B cell (primary cell): ENCODE results near the gene NLRP9. TPM values are rescaled to one million over a fixed set of nuclear protein-coding genes. Genes with fewer than 3 reads are reported as not detected.

Source experiments
- ATAC-seq: fragments of 200-7000 bp; cut with Tn5 transposase; one replicate; pipeline ENCODE4 v1.10.0; 2021; ENCODE audit warnings: low read depth, mild to moderate bottlenecking, moderate number of reproducible peaks, moderate library complexity
- CTCF ChIA-PET: fragments of 350-600 bp; sonication (Branson Sonifier 250); formaldehyde crosslinking; loops from one replicate; lab custom pipeline; 2021; ENCODE audit warnings: antibody characterized with exemption, inconsistent platforms; lab: Charles Lee
- POLR2A ChIA-PET: fragments of 350-600 bp; sonication (Branson Sonifier 250); formaldehyde crosslinking; loops from one replicate; lab custom pipeline; 2021; ENCODE audit warnings: antibody characterized with exemption; lab: Charles Lee
- DNase-seq: peaks from one replicate; pipeline ENCODE4 v3.0.0; 2013
- H2AFZ ChIP-seq: 2 replicates; pipeline ENCODE4 v1.6.1; 2012; ENCODE audit warnings: mild to moderate bottlenecking, low read depth, low read length; ENCODE audit not compliant: insufficient read depth, poor library complexity, severe bottlenecking
- H3K27ac ChIP-seq, 2 donors: 1 replicate in 1 of 2; 2 replicates in 1 of 2; pipeline ENCODE4 v1.5.1; 2012 to 2013; ENCODE audit warnings: low read length in 2 of 2, mild to moderate bottlenecking in 2 of 2, moderate library complexity in 1 of 2
- H3K27me3 ChIP-seq, 4 experiments: fragments of 200-600 bp in 1 of 4; sonication (generic) in 1 of 4; replicated peaks in 1 of 4; 1 replicate in 2 of 4; 2 replicates in 2 of 4; pipeline versions ENCODE4 v1.6.1 to v1.7.0; 2013 to 2016; ENCODE audit warnings: low read length in 3 of 4, mild to moderate bottlenecking in 2 of 4, mixed read lengths in 1 of 4, moderate library complexity in 1 of 4; ENCODE audit not compliant: insufficient read depth in 4 of 4, control insufficient read depth in 3 of 4; ENCODE audit errors: control extremely low read depth in 1 of 4
- H3K36me3 ChIP-seq, 2 experiments: replicated peaks in 1 of 2; 1 replicate in 1 of 2; 2 replicates in 1 of 2; pipeline versions ENCODE4 v1.6.1 to v1.7.1; 2013; ENCODE audit warnings: low read length in 1 of 2; ENCODE audit not compliant: insufficient read depth in 2 of 2, control insufficient read depth in 1 of 2; ENCODE audit errors: control extremely low read depth in 1 of 2, extremely low read depth in 1 of 2
- H3K4me1 ChIP-seq, 2 donors: fragments of 200-600 bp in 1 of 2; sonication (generic) in 1 of 2; 1 replicate in 1 of 2; 2 replicates in 1 of 2; pipeline versions ENCODE4 v1.5.1 to v1.6.1; 2013 to 2017; ENCODE audit warnings: low read length in 2 of 2; ENCODE audit not compliant: control insufficient read depth in 2 of 2, insufficient read depth in 2 of 2
- H3K4me2 ChIP-seq: replicated peaks from 2 replicates; pipeline ENCODE3; 2012; ENCODE audit warnings: mild to moderate bottlenecking, low read depth, low read length; ENCODE audit not compliant: poor library complexity, severe bottlenecking
- H3K4me3 ChIP-seq, 5 experiments: fragments of 200-600 bp in 1 of 5; sonication (generic) in 1 of 5; 1 replicate in 3 of 5; 2 replicates in 2 of 5; pipeline versions ENCODE4 v1.5.1 to v1.7.0; 2011 to 2016; ENCODE audit warnings: low read length in 4 of 5, mild to moderate bottlenecking in 4 of 5, low read depth in 2 of 5, control low read depth in 1 of 5, moderate library complexity in 1 of 5; ENCODE audit not compliant: insufficient read depth in 1 of 5; ENCODE audit errors: control extremely low read depth in 1 of 5, extremely low read depth in 1 of 5
- H3K79me2 ChIP-seq: fragments of 200-600 bp; sonication (generic); one replicate; pipeline ENCODE4 v1.6.0; 2016; ENCODE audit warnings: low read length; ENCODE audit not compliant: control insufficient read depth, insufficient read depth
- H3K9ac ChIP-seq: fragments of 200-600 bp; sonication (generic); 2 replicates; pipeline ENCODE4 v1.6.1; 2017; ENCODE audit warnings: mild to moderate bottlenecking, low read length, moderate library complexity
- H3K9me3 ChIP-seq, 3 donors: one replicate each; pipeline versions ENCODE4 v1.6.1 to v1.7.1; 2013; ENCODE audit warnings: low read length in 2 of 3; ENCODE audit not compliant: control insufficient read depth in 2 of 3, insufficient read depth in 1 of 3; ENCODE audit errors: control extremely low read depth in 1 of 3
- H4K20me1 ChIP-seq: 2 replicates; pipeline ENCODE4 v1.6.0; 2012; ENCODE audit warnings: mild to moderate bottlenecking, low read length; ENCODE audit not compliant: insufficient read depth, control insufficient read depth, poor library complexity, severe bottlenecking
- H3K27ac Mint-ChIP-seq: one replicate; pipeline ENCODE4 v1.8.0; 2021; ENCODE audit warnings: mixed read lengths
- H3K27me3 Mint-ChIP-seq: one replicate; pipeline ENCODE4 v1.8.0; 2021; ENCODE audit warnings: mixed read lengths
- H3K4me1 Mint-ChIP-seq: one replicate; pipeline ENCODE4 v1.8.0; 2021; ENCODE audit warnings: mixed read lengths
- H3K4me3 Mint-ChIP-seq: one replicate; pipeline ENCODE4 v1.8.0; 2021; ENCODE audit warnings: mixed read lengths
- H3K9me3 Mint-ChIP-seq: one replicate; pipeline ENCODE4 v1.8.0; 2022; ENCODE audit warnings: mixed read lengths; ENCODE audit not compliant: insufficient read depth
- CTCF ChIP-seq: fragments of 200-600 bp; IDR thresholded peaks from one replicate; pipeline ENCODE4 v1.8.0; 2022; ENCODE audit warnings: antibody characterized with exemption, mild to moderate bottlenecking
- EZH2 ChIP-seq: IDR thresholded peaks from 2 replicates; pipeline ENCODE4 v1.6.1; 2012; ENCODE audit warnings: borderline replicate concordance, low read depth, mild to moderate bottlenecking, moderate library complexity, low read length; ENCODE audit not compliant: insufficient read depth, poor library complexity, severe bottlenecking
- WGBS: methylation state at CpG from one replicate; pipeline ENCODE4 v1.1.5; 2013; ENCODE audit warnings: missing lambda C conversion rate; ENCODE audit not compliant: insufficient coverage; 5-methylcytosine and 5-hydroxymethylcytosine counted together
- intact Hi-C: fragments of 100-400 bp; cut with micrococcal nuclease; formaldehyde crosslinking; loops from one replicate; pipeline ENCODE4 v1.10.0; 2022
- polyA plus RNA-seq: library from polyadenylated mRNA; depleted of rRNA; stranded (reverse); fragments of >200 nt; gene quantifications from 2 replicates; pipeline ENCODE4 v1.2.3, GENCODE V29; 2012
- total RNA-seq, 2 donors: library from RNA; stranded (reverse); fragments of 120-200 nt in 1 of 2; gene quantifications; 1 replicate in 1 of 2; 2 replicates in 1 of 2; pipeline versions ENCODE4 v1.2.3 to v1.2.4, GENCODE V29; 2013 to 2022

The NLRP9 gene
- total and polyA plus RNA-seq, 2 donors (not counting 1 experiment from before 2014, with no cell fraction given): not detected

GRCh38 chr19:55689411-55690108 lies 48.6 kb downstream of the NLRP9 start:
- 99% methylated on average over 32 of the region's 35 CpGs for whole genome bisulfite sequencing
- ATAC-seq (no peak), DNase-seq (no peak)
- Histone ChIP-seq H2AFZ (no peak overlapping the region), H3K36me3 (peaks cover 0 to 89% of the 10 kb centered on the region in 2 experiments), H3K4me3 (no peak overlapping the region), H3K9ac (no peak overlapping the region), H3K27ac (no peak overlapping the region), H3K27me3 (no peaks in the 10 kb centered on the region), H3K9me3 (no peaks in the 10 kb centered on the region), H3K4me1 (peaks cover 9 to 30% of the 10 kb centered on the region in 2 donors), H3K4me2 (no peak overlapping the region), H4K20me1 (peaks cover 82% of the 10 kb centered on the region), H3K79me2 (peaks cover 58% of the 10 kb centered on the region)
- POLR2A ChIA-PET: no interaction called here
- intact Hi-C loops: no loop called here
- Mint-ChIP-seq H3K9me3 (no peaks in the 10 kb centered on the region), H3K4me3 (no peak overlapping the region), H3K27me3 (no peaks in the 10 kb centered on the region), H3K27ac (no peak overlapping the region), H3K4me1 (peaks cover 33% of the 10 kb centered on the region)
- CTCF ChIA-PET: no interaction called here
- TF ChIP-seq EZH2 (no peak), CTCF (no peak)

- Histone ChIP-seq H3K4me1 (peaks cover 9 to 30% of the 10 kb centered on the region in 2 donors), H3K27ac (peak overlapping the region; percentile 6 to 23), H3K9ac (no peak overlapping the region), H3K4me3 (no peak overlapping the region), H3K79me2 (peaks cover 67% of the 10 kb centered on the region), H3K36me3 (peaks cover 0 to 90% of the 10 kb centered on the region in 2 experiments), H3K9me3 (no peaks in the 10 kb centered on the region), H3K27me3 (no peaks in the 10 kb centered on the region), H4K20me1 (peaks cover 91% of the 10 kb centered on the region), H2AFZ (no peak overlapping the region), H3K4me2 (peak overlapping the region; percentile 39)
- H3K27me3 Mint-ChIP-seq: no peaks in the 10 kb centered on the region
- intact Hi-C loops: no loop called here
- DNase-seq (peak; percentile 52), ATAC-seq (peak; percentile 51)
- WGBS: 78% methylated on average over 23 of the region's 27 CpGs
- peaks cover 37% of the 10 kb centered on the region for H3K4me1 Mint-ChIP-seq
- no peak overlapping the region for H3K4me3 Mint-ChIP-seq
- ChIA-PET CTCF (no interaction called here), POLR2A (no interaction called here)
- TF ChIP-seq CTCF (no peak), EZH2 (no peak)
- H3K9me3 Mint-ChIP-seq: no peaks in the 10 kb centered on the region
- H3K27ac Mint-ChIP-seq: peak overlapping the region; percentile 56
Measured at GRCh38 chr19:55688422-55689218, 49.6 kb downstream of the NLRP9 start.
